Measurements from ENCODE around the gene FNTB.

- TF ChIP-seq CTCF (IDR thresholded peaks at IDR 0.05; ENCODE audit: borderline replicate concordance, extremely low read depth, low read length, poor library complexity, severe bottlenecking) (no peak), EZH2 (IDR thresholded peaks at IDR 0.05; ENCODE audit: borderline replicate concordance, low read depth, low read length, severe bottlenecking) (no peak)
These were observed 16.7 kb upstream of the FNTB start for GRCh38 chr14:64970041-64970440.

All from DND-41 (cell line).